ENCODE measurements around the gene XIST. TPM values are rescaled to one million over a fixed set of nuclear protein-coding genes. Genes with fewer than 3 reads are reported as not detected.

The XIST gene
- total RNA-seq, 1 experiment from 2014 or later: 1.4 TPM

GRCh38 chrX:73842541-73843234, 9.8 kb downstream of the XIST start:
- no peak for DNase-seq
- Mint-ChIP-seq H3K36me3 (ENCODE audit: insufficient read depth in 1 of 3, low read depth in 3 of 3) (peaks cover 13 to 20% (median 14%) of the 10 kb centered on the region in 3 experiments), H3K9me3 (peaks cover 13 to 28% of the 10 kb centered on the region in 2 experiments), H3K27me3 (ENCODE audit: low read depth) (no peaks in the 10 kb centered on the region), H3K27ac (no peak overlapping the region), H3K4me3 (no peak overlapping the region), H3K4me1 (peaks cover 17 to 18% of the 10 kb centered on the region in 2 experiments)
- Histone ChIP-seq H3K56ac (ENCODE audit: insufficient read length, low read depth, low read length) (no peak overlapping the region), H2BK5ac (ENCODE audit: insufficient read length, low read length) (no peak overlapping the region), H3K14ac (ENCODE audit: insufficient read depth, low read length) (no peak overlapping the region), H3K79me2 (ENCODE audit: insufficient read depth, low read length) (no peaks in the 10 kb centered on the region), H4K20me1 (ENCODE audit: control insufficient read depth, insufficient read depth, insufficient read length) (no peaks in the 10 kb centered on the region), H3K23ac (ENCODE audit: insufficient read length, low read depth, low read length) (no peak overlapping the region), H4K91ac (ENCODE audit: insufficient read length, low read depth, low read length) (no peak overlapping the region), H3K9ac (ENCODE audit: extremely low read depth, insufficient read length, low read length) (no peak overlapping the region), H3T11ph (ENCODE audit: low read length) (no peak overlapping the region), H3K18ac (ENCODE audit: insufficient read length, low read depth, low read length) (no peak overlapping the region), H2AFZ (ENCODE audit: low read length) (no peak overlapping the region), H3K79me1 (ENCODE audit: insufficient read depth, low read depth, low read length, poor library complexity, severe bottlenecking) (no peaks in the 10 kb centered on the region), H4K5ac (ENCODE audit: insufficient read length, low read depth, low read length) (no peak overlapping the region), H3K27me3 (ENCODE audit: insufficient read depth, low read length) (no peaks in the 10 kb centered on the region), H2BK20ac (ENCODE audit: low read depth, low read length, poor library complexity, severe bottlenecking) (no peak overlapping the region), H2AK5ac (ENCODE audit: insufficient read length, low read length) (no peak overlapping the region), H2BK12ac (ENCODE audit: insufficient read length, low read depth, low read length) (no peak overlapping the region), H4K8ac (replicated peaks; ENCODE audit: insufficient read length, low read depth, low read length) (no peak overlapping the region), H3K9me3 (ENCODE audit: control insufficient read depth, low read depth, low read length) (no peaks in the 10 kb centered on the region), H3K4me1 (ENCODE audit: insufficient read depth, low read length) (no peaks in the 10 kb centered on the region; the same call in 1 of the 2 replicates), H3K23me2 (ENCODE audit: insufficient read length, low read depth, low read length, poor library complexity, severe bottlenecking) (no peaks in the 10 kb centered on the region), H3K4me2 (ENCODE audit: insufficient read depth, insufficient read length, low read length) (no peak overlapping the region), H3K27ac (ENCODE audit: insufficient read length, low read depth, low read length) (no peak overlapping the region), H3K4ac (ENCODE audit: low read depth, low read length) (no peak overlapping the region), H2BK120ac (ENCODE audit: low read depth, low read length, poor library complexity, severe bottlenecking) (no peak overlapping the region), H2BK15ac (ENCODE audit: low read depth, low read length) (no peak overlapping the region)
- WGBS (ENCODE audit: extremely low coverage, insufficient read length, low lambda C conversion rate): no CpG with 5 or more reads among the region's 4 CpGs
- no peak for TF ChIP-seq CTCF (conservative IDR thresholded peaks at IDR 0.05)
